Stimulated activated CD4-positive, alpha-beta T cell treated with anti-CD3 and anti-CD28 coated beads, Interleukin-1b, Interleukin-23, amount 100 ng/mL, for 1 hour (primary cell): ENCODE results near the gene TRPM3.

Experiments used
- DNase-seq, 2 donors: peaks; one replicate each; pipeline ENCODE4 v3.0.0-alpha.2; 2020; ENCODE audit warnings: low read depth in 2 of 2

Gene TRPM3

DNA sequence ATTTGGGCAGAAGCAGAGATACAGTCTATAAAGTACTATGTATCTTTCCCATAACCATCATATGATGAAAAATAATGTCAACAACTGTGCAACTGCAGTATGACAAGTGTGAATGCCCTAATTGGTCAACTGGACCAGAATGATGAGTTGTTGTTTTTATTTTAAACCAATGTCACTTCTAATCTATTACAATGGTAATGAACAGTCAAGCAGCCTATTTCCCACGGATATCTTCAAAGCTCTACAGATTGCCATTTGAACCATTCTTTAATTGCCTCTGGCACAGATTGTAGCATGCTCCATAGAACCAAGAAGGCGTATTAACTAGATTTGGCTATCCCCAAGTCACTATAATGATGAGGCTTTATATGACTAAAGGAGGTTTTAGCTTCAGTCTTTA, 233.6 kb downstream of the TRPM3 start:
- no peak for DNase-seq

DNA sequence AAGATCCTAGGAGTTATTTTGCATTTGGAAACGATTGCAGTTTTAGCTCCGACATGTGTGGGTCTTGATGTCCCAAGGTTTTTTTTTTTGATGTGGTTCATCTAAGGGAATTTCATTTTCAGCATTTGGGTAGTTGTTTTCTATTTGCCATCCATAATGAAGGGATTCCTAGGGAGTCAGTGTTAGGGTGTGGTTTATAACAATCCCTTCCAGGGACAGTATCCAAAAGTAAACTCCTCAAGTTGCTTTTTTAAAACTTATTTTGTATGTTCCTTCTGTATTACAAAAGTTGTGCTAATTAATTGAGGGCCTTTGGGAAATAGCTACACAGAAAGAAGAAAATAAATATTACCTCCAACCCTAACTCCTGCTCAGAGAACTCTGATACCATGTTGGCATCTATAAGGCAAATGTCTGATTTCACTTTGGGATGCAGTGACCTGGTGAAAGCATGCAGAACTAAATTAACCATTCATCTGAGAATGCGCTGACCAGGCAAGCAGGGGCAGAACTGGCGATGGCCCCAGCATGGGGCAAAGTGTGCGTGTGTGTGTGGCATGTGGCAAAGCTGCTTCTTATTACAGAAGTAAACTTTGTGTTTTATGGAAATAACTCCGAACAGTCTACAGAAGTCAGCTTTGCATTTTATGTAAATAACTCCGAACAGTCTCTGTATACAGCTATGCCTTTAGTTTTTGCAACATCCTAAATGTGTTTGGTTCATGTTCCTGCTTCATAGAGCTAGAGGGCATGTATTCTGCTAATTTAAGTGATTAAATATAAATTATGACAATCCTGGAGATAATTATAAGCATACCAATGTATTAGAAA, 237.2 kb downstream of the TRPM3 start:
- no peak for DNase-seq

DNA sequence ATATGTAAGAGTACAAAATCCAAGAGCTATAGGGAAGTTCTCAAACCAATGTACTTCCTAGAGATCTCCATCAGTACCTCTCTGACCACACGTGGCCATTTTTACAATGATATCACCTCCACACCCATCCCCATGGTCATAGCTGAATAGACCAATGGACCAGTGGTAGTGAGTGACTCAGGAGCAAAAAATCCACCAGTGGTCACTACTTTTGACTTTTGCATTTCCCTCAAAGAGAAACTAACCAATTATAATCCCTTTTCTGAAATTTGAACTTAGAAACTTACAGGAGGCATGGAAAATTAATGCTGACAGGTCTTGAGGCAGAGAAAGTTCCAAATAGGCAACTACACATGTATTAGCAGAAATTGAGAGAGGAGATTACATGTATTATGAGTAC, 238.4 kb downstream of the TRPM3 start:
- DNase-seq: no peak

DNA sequence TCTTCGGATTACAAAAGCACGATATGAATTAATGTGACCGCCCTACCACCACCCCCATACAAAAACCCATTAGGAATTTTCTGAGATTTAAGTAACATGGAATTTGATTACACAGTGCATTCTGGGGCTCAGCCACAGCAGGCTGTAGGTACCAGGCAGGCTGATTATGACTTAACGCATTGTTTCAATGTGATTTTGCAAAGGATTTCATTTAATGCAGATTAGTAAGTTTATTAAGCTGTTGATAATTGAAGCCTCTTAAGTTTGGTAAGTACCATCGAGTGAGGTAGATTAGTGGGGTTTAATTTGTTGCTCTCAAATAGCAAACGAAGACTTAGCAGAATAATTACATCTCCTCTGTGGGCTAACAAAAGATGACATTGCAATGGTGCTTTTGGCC, 240.1 kb downstream of the TRPM3 start:
- no peak for DNase-seq

DNA sequence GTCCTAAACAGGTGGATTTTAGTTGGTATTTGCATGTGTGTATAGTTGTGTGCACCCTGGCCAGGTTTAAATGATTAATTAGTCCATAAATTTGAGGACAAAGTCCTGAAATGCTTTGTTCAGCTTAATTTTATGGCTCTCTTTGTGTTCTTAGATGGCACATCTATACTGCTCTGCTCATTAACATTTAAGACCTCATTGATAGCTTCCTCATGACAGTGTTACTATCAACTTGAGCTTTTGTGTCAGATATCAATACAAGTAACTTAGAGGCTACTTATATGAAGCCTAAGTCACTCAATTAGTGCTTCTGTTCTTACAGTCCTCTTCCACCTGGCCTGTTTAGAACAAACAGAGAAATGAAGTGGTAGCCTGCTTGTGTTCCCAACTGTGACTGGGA, 240.9 kb downstream of the TRPM3 start:
- DNase-seq: no peak

DNA sequence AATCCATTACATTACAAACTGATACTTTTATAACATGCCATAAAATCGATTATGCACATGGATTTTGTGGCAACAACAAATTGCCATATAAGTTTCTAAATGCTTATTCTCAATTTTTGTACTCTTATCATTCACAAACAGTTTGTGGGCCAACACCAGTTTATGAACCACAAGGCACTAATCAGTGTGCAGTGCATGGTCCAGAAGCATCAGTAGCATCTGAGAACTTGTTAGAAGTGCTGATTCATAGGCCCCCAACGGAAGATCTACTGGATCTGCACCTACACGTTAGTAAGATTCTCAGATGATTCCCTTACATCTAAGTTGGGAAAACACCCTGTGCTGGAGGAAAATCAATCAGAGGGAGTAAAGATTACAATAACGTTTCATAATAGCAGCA, 242.8 kb downstream of the TRPM3 start:
- DNase-seq: no peak

DNA sequence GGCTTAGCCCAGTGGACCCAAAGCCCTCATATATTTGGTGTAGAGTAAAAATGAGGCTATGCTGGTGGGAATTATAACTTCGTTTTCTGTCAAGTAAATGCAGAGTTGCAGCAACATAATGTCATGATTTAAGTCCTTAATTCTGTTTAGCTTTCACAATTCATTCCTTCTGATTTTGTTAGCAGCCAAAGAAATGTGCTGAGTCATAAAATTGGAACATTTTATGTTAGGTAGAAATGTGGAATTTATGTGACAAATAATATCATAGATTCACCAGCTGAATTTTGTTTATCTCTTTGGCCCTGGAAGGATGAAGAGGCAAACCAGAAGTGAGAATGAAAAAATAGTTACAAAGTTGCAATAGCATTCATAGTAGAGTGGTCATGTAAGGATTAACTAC, 247.0 kb downstream of the TRPM3 start:
- DNase-seq: no peak

DNA sequence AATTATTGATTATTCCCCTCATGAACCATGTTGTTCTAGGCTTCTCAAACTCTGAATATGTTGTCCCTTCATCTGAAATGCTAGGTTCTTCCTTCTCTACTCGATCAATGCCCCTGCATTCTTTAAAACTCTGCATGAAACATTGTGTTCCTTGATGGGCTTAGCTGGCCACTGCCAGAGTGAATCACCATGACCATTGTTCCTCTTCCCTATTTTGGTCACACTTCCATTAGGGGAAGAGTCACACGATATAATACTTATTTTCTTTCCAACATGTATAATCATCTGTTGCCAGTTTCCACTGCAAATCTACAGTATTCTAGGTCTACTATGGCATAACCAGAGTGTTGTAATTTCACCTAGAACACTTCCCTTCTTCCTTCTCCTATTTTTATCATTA, 247.9 kb downstream of the TRPM3 start:
- no peak for DNase-seq

DNA sequence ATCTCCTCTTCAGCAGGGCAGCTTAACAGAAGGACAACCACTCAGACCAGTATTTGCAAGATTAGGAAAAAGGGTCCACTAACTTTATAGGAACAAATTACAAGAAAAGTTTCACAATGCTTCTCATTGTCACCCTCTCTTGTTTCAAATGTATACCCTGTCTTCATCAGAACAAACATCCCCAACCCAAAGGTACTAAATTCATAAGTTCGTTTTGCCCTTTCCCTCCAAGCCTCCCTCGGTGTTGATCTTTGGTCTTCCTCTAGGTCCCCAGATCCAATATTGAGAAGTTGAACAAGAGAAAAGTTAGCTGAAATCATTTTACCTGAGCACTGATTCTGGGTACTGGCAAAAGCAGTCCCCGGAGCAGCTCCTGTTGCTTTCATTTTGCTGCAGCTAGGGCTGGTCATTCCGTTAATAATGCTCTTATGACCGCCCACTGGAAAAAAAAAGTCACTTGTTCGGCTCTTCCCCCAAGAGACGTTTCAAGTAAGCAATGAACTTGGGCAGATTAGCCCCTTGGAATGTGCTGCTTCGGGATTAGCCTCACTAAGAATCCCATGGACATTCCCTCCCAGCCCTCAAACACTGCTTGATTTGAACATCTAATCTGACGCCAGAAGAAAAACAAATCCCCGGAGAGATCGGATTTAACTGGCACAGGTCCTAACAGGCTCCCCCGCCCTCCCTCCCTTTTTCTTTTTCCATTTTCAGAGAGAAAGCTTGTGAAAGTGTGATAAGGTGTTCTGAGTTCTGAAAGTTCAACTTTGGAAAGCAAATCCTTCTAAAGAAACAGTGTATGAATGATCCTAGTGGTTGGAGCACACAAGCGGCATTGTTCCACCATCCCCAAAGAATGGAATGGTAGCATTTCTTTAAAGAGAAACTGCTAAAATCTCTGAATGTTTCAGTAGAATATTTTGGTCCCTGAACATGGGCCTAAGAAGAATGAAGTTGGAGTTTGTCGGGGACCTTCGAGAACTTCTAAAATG, 252.5 kb downstream of the TRPM3 start:
- no peak for DNase-seq

DNA sequence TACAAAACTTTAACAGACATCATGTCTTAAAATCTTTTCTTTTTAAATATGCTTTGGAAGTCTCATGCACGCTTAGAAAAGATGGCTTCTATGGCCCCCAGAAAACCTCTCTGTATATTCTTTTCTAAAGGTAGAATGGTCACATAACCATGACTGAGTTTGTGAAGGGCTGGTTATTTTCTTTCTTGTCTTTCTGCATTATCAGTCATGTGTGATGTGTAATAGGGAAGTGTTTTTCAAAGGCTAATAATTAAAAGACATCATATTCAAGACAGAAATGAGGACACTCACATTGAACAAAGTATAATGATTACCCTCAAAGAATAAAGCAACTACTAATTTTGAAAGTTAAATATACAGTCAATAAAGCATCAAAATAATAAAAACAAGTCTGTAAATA, 253.4 kb downstream of the TRPM3 start:
- no peak for DNase-seq

DNA sequence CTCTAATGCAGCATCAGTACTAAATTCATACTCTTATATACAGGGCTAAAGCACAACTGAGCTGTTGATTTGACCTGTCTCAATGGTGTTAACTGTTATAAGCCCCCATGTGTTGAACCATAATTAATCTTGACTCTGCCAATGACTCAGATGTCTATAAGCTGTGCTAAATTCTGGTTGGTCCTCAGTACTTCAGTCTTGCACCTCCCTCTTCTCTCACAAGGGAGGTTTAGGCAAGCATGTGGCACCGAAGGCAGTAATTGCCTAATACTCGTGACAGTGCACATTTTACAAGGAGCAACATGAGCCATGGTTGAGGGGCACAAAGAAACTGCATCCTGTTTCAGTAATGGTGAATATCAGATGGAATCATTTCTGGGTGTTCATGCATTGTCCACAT, 255.9 kb downstream of the TRPM3 start:
- no peak for DNase-seq

DNA sequence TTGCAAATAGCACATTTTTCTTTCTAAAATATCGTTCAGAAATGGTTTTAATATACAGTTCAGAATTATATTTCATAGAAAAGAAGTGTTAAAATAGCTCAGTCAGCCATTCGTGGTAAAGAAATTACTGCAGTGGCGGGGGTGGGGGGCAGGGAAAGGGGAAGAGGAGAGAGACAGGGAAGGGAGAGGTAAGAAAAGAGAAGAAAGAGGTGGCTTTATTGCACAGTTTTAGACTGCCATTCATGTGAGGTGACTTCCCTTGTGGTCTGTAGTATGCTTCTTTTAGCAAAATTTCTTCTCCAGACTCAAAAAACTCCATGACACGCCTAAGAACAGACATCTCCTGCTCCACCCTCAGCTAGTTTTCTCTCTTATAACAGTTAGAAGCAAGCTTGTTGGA, 259.6 kb downstream of the TRPM3 start:
- DNase-seq: no peak

DNA sequence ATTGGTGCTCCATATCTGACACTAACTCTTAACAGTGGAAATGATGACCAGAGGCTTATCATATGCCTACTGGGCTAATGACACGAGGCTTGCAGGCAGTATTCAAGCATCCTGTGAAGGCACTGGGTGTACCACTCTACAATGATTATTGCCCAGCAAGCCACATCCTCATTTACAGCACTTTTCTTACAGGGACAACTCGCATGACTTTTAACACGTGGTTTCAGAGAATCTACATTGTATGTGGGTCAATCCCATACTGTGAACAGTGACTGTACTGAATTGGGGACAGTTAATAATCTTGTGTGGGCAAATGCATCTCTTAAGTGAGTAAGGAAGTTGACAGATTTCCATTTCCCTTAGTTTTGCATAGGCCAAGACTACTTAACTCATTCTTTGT, 260.0 kb downstream of the TRPM3 start:
- DNase-seq: no peak

DNA sequence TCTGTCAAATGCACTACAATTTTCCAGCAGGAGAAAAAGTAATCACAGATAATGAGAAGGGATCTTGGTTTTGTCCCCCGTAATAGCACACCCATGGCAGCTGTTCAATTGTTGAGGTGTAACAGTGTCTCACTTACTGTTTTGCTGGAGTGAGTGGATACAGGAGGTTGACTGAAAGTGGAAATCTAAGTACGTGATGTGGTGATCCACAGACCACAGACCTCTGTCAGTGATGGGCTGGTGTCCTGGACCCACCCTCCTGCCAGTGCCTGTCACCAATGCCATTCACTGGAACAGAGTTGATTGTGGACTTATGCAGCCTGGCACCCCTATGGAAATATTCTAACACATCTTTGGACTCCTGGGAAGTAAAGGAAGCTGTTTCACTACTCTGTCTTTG, 261.7 kb downstream of the TRPM3 start:
- no peak for DNase-seq

DNA sequence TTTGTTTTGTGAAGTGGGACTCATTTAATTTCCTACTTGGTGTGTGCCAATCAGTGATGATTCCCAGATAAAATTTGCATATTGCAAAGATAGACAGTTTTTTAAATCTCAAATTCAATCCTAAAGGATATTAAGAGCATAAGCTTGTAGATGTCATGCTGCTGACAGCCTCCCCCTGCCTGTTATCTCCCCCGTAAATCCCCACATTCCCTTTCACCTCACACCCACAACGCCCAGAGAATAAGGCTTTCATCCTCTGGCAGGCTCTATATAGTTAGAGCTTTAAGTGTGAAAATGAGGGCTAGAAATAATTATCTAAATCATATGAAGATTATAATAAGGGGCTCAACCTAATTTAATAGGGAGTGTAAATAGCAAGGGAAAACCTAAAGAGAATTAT, 265.0 kb downstream of the TRPM3 start:
- no peak for DNase-seq

DNA sequence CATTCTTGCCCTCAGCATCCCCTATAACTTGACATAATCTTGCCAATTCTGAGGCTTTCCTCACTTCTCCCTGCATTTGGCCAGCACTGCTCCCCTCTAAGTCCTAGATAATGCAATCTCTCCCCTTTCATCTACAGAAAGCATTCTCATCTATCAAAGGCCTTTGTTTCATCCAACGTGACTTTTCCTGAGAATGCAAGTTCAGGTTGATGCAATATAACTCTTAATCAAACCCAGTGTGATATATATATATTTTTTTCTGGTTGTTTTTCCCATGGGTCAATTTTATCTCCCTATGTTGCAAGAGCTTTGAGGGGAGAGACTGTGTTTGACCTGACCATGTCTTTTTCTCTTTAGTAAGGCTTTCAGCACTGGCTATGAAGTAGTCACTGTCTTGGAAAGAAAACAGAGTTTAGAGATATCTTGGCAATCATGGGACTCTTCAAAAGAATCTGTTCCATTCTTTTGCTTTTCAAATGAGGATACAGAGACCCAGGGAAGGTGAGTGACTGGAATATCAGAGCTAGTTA, 268.6 kb downstream of the TRPM3 start:
- no peak for DNase-seq

DNA sequence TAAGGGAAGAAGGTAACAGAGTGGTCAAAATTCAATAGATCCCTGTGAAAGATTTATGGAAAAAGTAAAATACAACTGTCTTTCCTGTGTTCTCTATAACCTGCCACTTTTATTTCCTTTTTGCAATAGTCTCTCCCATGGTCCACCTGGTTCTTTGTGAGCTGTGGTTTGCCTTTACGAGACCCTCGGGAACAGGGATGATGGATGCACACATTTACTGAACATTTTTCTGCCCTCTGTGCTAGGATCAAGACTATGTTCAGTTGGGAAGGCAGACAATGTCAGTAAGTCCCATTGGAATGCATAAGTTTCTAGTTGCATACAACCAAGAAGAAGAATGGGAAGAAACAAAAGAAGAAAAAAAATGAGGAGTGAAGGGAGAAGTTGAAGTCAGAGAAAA, 281.2 kb downstream of the TRPM3 start:
- no peak for DNase-seq

DNA sequence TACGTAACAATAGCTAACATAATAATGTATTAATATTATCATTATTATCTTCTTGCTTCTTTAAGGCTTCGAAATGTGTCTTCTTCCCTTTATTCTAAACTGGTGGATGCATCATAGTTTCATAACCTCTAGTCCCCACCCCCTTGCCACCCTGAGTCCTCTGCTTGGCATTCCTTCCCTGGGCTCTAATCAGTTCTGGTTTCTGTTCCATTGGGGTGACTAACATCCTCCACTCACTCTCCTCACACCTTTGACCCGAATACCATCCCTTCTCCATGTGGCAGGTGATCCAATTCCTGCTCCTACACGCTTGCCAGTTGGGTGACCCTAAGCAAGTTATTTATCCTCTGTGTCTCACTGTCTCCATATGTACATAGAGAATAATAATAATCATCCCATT, 286.1 kb downstream of the TRPM3 start:
- no peak for DNase-seq

DNA sequence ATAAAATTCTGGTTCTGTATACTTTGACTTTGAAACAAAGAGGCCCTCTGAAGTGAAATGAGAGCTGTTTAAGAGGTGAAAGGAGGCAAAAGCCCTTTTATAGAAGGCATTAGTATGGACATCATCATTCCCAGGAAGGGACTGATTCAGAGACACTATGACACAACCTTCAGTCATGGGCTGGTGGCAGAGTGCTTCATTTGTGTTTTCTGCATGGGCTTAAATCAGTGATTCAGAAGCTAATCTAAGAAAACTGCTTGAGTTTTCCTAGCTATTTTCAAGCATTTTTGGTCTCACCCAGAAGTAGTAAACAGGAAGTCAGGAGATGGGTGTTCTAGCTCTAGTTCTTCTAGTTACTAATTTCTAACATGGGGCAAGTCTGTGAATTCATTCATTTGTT, 288.9 kb downstream of the TRPM3 start:
- no peak for DNase-seq

DNA sequence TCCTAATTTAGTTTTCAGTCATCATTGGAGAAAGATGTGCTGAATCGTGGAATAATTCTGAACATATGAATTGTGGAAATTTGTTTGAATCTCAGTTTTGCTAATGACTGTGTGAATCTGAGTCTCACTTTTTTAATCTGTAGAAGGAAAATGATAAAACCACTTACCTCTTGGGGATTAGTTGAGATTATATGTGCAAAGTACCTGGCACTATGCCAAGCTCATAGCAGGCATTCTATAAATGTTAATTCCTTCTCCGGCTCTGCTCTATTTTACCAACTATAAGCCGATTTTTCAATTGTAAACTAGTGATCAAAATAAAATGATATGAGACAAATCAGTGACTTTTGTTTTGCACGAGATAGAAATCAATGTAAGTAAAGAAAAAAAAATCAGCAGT, 290.8 kb downstream of the TRPM3 start:
- no peak for DNase-seq

DNA sequence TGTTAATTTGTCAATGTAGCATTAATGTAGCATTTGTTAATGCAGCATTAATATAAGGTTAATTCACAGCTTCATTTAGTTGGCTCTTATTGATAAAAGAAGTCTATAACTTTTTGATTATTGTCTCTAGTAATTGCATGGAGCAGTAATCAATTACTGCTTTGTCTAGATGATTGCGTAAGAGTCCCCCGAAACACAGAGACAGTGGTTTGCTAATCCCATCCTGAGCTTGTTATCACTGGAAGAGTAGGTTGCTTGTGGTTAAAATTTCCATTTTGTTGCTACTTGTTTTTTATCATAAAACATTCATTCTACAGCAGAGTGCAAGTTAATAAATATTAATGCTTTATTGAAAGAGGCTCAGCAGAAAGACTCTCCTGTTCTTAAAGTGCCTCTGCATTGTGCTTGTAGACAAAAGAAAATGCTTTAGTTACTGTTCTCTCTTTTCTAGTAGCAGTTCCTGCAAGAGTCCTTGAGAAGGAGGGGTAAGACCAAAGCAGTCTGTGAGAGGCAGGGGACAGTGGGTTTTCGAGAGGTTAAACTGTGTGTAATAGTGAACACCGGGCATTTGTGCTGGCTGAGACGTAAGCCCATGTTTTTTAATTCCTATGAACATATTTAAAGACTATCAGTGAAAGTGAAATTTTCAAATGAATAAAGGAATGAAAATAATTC, 291.7 kb downstream of the TRPM3 start:
- DNase-seq: no peak

DNA sequence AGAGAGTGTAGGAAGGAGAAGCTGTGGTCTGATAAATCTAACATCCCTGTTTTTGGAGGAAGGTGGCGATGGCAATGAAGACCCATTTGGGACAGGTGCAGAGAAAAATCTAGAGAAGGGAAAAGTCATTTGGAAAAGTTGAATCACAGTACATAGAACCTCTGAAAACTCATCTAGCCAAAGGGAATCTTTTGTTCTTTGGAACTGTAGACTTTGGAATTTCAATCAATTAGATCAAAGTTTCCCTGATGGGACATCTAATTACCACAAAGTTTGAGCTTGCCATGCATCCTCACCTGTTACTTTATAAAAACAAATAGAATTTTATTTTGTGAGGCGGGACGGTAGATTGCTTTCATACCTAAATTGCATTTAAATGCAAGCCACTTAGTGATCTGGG, 294.9 kb downstream of the TRPM3 start:
- DNase-seq: no peak
